CD4-positive, alpha-beta T cell treated with Interleukin-6 at 100 ng/mL for 8 hours (primary cell): ENCODE data around the gene TLE6.
"Not testable (repeated sequence)": the region's sequence is repeated elsewhere in the genome, so short reads cannot be mapped to it uniquely, and the experiment has no call there.

Experiments used
- DNase-seq: peaks from one replicate; pipeline ENCODE4 v3.0.0-alpha.2; 2020; ENCODE audit warnings: mixed read lengths, low spot score

TLE6 gene

DNA sequence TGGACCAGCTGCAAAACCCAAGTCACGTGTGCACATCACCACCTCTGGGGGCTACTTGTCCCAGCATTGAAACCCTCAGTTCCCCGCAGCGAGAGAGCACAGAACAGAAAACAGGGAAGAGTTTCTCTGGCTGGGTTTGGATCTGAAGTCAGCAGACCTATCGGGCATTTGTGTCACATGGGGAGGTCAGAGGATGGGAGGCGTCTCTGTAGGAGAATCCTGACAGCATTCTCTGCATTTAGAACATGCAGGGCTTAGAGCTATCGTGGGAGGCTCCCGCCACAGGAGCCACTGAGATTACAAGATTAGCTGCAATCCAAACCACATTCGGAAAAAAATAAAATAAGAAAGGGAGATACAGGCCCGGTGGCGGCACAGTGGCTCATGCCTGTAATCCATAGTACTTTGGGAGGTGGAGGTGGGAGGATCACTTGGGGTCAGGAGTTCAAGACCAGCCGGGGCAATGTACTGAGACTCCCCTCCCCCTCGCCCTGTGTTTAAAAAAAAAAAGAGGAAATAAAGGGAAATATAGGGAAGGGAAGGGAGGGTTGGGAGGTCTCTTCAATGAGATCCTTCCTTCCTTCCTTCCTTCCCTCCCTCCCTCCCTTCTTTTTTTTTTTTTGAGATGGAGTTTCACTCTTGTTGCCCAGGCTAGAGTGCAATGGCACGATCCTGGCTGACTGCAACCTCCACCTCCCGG is 2.9 kb upstream of the TLE6 start:
- DNase-seq = no peak

DNA sequence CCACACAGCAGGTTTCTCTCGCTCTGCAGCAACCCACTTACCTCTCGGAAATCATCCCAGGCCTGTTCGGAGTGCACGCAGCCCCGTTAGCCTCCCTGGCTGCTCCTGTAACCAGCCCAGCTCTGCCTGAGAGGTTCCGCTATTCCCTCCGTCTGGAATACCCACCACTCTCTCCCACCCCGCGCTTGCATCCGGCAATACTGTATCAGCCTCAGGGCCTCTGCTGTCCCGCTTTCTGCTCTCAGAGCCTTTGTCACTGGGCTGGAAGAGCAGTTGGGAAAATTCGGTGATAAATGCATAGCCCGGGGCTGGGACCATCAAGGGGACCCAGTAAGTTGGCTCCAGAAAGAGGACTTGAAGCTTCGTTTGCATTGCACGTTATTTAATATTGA is 759 bp upstream of the TLE6 start:
- no peak for DNase-seq

DNA sequence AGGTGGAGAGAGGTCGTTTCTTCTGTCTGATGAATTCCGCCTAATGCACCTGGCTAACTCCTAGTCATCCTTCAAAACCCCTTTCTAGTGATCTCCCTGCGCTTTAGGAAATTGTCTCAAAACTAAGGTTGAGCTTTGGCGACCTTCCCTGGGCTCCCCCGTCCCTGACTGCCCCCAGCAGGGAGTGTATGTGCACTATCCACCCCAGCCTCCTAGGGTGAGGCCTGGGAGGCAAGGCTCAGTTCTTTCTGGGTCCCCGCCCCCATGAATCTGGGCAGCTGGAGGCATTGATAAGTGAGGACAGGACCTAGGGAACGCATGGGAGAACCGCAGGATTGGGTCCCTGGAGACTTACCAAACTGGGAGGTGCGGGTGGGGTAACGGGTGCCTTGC is 378 bp downstream of the TLE6 start:
- DNase-seq = no peak

DNA sequence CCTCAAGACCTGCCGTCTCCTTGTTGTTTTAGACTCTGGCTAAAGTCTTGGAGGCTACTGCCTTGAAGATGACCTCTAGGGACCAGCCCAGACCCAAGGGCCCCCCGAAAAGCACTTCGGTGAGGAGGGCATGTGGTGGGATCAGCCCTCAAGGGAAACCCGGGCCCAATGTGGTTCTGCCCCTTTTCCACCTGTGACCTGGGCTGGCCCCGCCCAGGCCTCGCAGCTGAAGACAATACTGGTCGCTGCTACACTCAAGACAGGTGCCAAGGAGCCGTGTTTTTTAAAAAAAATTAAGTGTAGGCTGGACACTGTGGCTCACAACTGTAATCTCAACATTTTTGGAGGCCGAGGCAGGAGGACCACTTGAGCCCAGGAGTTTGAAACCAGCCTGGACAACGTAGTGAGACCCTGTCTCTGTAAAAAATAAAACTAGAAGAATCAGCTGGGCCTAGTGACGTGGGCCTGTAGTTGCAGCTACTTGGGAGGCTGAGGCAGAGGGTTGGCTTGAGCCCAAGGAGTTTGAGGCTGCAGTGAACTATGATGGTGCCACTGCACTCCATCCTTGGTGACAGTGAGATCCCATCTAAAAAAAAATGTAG is 903 bp downstream of the TLE6 start:
- no peak for DNase-seq

DNA sequence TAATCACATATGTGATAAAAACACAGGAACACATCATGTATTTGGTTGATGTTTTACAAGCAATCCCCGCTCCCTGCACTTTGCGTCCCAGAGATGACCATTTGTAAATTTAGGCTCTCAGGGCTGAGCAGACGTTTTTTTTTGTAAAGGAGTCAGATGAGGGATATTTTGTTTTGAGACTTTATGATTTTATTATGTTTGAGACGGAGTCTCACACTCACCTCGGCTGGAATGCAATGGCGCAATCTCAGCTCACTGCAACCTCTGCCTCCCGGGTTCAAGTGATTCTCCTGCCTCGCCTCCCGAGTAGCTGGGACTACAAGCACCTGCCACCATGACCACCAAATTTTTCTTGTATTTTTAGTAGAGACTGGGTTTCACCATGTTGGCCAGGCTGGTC is 1.4 kb downstream of the TLE6 start:
- DNase-seq = no peak

DNA sequence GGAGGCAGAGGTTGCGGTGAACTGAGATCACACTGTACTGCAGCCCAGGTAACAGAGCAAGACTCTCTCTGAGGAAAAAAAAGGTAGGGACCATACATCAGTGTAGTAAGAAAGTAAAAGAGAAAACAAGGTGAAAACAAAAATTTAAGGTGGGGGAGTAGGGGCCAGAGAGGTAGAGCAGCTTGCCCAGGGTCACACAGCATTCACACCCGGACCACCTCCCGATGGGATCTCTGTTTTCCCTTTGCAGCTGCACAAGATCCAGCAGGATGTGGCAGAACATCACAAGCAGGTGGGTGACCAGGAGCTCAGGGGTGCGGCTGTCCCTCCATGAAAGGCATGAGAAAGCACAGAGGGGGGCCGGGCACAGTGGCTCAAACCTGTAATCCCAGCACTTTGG is 4.5 kb downstream of the TLE6 start:
- DNase-seq = no peak

DNA sequence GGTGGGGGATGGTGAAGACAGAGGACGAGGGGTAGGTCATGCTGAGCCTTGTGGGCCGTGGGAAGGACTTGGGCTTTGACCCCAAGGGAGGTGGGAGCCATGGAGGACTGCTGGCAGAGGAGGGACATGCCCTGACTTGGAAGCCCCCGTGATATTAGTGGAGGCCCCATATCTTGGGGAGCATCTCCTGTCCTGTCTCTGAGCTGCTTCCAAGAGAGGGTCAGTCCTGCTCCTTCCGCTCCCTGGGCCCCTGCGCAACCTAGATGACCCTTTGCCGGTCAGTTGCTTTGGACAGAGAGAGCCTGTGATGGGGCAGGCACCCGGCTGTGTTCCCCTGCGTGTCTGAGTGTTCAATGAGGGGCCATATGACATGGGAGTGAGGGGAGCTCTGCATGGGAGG is 5.2 kb downstream of the TLE6 start:
- DNase-seq = no peak

DNA sequence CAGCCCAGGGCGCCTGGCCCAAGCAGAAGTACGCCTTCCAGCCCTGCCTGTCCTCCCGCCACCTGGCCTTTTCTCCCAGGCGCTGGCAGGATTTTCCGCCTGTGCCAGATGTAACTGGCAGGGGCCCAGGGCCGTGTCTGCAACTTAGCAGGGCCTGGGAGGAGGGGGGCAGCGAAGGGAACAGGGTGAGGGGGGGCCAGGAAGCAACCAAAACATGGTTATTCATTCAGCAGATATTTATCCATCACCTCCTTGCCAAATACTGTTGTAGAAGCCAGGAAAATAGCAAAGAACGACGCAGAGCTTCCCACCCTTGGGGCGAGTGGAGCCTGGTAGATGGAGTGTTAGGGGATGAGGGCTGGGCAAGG is 5.6 kb downstream of the TLE6 start:
- no peak for DNase-seq

DNA sequence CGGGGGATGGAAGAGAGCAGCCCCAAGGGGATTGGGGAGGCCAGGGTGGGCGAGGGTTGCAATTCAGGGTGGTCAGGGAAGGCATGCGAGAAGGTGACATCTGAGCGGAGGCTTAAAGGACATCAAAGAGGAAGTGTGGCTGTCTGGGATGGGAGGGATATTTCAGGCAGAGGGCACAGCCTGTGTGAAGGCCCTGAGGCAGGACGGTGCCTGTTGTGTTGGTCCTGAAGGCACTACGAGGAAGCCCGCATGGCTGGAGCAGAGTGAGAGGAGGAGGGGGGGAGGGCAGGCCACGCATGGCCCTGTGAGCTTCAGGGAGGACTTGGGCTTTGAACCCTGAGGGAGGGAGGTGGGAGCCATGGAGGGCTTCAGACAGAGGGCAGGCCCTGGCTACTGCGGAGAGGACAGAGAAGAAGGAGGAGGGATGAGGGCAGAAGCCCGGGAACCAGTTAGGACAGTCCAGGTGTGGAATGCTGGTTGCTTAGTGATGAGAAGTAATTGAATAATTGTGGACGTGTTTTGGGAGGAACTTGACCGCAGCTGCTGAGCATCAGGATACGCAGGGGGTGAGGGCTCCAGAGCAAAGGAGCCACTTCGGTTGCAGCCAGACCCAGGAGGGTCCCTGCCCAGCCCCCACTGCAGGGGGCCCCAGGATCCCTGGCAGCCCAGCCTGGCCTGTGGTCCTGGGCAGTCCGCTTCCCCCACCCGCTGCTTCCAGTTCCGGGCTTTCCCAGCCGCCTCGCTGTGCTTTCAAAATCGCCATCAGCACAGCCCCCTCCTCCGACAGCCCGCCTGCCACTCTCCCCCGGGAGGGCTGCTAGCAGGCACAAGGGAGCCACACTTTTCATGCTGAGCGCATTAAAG is 6.2 kb downstream of the TLE6 start:
- no peak for DNase-seq

DNA sequence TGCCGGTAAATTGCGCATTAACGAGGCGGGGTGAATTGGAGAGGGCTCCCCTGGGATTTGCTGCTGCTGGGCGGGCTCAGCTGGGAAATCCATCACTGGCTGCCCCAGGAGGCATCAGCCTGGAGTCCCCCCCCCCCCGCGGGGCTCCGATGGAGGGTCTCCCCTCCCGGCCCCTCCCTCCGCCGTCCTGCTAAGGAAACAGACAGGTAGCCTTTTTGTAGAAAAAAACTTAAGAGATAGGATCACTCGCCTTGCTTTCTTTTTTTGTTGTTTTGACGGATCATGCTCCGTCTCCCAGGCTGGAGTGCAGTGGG is 6.8 kb downstream of the TLE6 start:
- no peak for DNase-seq

DNA sequence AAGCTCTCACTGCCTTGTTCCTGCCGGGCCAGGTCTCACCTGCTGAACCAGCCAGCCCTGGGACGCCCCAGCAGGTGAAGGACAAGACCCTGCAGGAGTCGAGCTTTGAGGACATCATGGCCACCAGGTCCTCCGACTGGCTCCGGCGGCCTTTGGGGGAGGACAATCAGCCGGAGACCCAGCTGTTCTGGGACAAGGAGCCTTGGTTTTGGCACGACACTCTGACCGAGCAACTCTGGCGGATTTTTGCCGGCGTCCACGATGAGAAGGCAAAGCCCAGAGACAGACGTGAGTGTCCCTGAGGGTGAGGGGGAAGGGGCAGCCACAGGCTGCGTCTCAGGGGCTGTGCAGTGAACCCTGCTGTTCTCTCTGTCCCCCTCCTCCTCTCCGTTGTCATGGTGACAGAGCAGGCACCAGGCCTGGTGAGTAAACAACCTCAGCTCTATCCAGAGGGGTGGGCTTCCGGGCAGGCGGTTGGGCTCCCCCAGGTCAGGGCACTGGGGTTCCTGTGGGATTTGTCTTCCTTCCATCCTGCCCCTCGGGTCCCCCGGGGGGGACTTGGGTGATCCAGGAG is 9.7 kb downstream of the TLE6 start:
- no peak for DNase-seq

DNA sequence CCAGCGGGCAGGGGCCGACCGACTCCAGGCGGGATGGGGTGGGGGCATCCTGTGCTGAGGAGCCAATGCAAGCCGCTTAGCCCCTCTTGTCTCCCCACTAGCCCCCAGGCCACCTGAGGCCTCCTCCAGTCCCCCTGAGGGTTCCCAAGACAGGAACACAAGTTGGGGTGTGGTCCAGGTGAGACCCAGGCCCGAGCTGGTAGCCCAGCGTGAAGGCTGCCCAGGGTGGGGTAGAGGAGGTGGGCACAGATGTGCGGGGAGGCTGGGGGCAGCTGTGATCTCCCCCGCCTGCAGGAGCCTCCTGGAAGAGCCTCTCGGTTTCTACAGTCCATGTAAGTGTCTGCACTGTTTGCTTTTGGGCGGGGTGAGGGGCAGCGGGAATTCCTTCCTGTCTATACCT is 10.4 kb downstream of the TLE6 start:
- DNase-seq = no peak

DNA sequence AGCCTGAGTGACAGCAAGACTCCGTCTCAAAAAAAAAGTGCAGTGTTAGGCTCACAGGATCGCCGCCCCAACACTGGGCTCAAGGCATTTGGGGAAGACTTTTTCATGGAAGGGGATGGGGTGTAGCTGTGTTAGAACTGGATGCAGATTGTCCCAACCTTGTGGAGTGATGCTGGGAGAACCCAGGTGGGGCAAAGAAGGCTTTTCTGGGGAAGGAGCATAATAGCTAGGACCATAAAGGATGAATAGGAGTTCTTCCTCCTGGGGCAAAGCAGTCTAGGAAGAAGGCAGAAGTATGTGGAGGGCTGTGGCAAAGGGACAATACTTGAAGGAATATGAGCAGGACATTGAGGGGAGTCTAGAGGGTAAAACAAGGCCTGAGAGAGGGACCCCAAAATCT is 11.2 kb downstream of the TLE6 start:
- DNase-seq = no peak

DNA sequence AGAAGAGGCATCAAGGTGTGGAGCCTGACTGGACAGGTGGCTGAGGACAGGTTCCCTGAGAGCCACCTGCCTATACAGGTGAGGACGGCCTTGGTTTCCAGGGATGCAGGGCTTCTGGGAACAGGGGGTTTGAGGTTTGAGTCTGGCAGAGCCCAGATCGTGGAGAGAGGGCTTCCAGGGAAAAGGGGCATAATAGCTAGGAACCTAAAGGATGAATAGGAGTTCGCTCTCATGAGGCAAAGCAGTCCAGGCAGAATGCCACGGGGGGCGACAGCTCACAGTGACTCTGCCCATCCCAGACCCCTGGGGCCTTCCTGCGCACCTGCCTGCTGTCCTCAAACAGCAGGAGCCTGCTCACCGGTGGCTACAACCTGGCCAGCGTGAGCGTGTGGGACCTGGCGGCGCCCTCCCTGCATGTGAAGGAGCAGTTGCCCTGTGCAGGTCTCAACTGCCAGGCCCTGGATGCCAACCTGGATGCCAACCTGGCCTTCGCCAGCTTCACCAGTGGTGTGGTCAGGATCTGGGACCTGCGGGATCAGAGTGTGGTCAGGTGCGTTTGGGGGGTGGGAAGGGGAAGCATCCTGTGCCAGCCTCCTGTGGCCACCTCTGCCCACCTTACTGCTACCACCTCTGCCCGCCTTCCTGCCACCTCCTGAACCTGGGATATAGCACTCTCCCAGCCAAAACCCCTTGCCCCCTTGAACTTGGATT is 12.0 kb downstream of the TLE6 start:
- no peak for DNase-seq

DNA sequence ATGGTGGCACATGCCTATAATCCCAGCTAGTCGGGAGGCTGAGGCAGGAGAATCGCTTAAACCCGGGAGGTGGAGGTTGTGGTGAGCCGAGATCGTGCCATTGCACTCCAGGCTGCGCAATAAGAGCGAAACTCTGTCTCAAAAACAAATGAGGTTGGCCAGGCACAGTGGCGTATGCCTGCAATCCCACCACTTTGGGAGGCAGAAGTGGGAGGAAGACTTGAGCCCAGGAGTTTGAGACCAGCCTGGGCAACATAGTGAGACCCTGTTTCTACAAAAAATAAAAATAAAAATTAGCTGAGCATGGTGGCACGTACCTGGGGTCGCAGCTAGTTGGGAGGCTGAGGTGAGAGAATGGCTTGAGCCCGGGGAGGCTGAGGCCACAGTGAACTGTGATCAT is 15.0 kb downstream of the TLE6 start:
- DNase-seq = not testable (repeated sequence)

DNA sequence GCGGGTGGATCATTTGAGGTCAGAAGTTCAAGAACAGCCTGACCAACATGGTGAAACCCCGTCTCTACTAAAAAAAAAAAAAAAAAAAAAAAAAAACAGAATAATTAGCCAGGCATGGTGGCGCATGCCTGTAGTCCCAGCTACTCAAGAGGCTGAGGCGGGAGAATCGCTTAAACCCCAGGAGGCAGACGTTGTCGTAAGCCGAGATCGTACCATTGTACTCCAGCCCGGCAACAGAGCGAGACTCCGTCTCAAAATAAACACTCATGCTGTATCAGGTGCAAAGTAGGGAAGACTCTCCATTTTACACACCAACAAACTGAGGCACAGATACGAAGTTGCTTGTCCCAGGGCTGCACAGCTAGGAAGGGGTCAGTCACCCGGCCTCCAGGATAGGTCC is 15.6 kb downstream of the TLE6 start:
- no peak for DNase-seq

DNA sequence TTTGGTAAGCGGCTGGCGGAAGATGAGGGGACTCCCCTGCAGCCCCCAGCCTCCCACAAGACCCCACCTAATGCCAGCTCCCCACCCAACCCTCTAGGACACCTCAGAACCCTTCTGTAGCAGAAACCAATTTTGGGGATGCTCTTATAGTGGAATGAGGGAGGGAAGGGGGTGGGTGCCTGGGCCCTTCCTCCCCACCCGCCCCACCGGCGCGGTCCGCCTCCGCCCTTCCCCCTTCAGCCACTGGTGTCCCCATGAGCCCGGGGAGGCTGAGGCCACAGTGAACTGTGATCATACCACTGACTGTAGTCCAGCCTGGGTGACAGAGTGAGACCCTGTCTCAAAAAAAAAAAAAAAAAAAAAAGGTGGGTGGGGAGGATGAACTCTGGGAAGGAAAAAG is 16.2 kb downstream of the TLE6 start:
- no peak for DNase-seq

DNA sequence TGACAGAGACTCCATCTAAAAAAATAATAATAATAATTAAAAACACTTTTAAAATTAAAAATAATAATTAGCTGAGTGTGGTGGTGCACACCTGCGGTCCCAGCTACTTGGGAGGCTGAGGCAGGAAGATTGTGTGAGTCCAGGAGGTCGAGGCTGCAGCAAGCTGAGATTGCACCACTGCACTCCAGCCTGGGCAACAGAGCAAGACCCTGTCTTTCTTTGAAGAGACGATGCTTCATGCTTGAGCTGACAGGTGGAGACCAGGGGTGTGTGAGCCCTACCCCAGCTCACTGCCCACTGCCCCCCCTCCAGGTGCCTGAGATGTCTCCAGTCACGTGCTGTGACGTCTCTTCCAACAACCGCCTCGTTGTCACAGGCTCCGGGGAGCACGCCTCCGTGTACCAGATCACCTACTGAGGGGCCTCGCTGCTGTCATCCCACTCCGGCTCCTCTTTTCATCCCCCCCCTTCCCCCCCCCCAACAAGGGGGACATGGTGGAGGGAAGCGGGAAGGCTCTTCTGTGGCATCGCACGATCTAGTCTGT is 17.3 kb downstream of the TLE6 start:
- no peak for DNase-seq

DNA sequence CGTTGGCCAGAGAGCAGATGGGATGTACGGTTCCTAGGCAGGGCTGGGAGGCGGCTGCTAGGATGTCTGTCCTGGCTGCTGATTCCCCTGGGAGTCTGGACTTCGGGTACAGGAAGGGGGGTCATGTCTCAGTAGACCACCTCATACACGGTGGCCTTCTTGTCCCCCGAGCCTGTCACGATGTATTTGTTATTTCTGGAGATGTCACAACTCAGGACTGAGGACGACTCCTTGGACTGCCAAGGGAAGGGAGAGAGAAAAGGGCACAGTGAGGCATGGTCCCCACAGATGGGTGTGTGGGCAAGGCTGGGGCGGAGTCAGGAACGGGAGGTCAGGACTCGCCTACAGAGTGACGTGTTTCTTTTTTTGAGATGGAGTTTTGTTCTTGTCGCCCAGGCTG is 20.4 kb downstream of the TLE6 start:
- DNase-seq = no peak

DNA sequence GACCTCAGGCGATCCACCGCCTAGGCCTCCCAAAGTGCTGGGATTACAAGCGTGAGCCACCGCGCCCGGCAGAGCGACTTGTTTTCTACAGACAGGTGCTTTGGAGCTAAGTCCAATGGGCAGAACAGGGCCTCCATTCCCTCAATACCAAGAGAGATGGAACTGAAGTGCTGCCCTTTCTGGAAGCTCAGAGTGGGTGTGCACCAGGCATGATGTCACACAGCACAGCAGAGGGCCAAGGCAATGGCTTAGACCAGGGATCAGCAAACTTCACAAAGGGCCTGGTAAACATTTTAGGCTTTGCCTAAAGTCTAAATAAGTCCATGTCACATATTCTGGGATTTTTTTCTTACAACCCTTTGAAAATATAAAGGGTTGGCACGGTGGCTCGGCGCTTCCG is 21.3 kb downstream of the TLE6 start:
- DNase-seq = no peak

DNA sequence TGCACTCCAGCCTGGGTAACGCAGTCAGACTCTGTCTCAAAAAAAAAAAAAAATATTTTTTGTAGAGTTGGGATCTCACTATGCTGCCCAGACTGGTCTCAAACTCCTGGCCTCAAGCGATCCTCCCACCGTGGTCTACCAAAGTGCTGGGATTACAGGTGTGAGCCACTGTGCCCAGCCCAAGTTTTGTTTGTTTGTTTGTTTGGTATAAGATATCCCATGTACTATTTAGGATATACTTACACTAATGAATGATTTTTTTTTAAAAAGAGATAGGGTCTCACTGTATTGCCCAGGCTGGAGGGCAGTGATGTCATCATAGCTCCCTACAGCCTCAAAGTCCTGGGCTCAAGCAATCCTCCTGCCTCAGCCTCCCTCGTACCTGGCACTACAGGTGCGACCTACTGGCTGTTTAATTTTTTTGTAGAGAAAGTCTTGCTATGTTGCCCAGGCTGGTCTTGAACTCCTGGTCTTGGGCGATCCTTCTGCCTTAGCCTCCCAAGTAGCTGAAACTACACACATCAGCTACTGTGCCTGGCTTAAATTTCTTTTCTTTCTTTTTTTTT is 24.0 kb downstream of the TLE6 start:
- no peak for DNase-seq

DNA sequence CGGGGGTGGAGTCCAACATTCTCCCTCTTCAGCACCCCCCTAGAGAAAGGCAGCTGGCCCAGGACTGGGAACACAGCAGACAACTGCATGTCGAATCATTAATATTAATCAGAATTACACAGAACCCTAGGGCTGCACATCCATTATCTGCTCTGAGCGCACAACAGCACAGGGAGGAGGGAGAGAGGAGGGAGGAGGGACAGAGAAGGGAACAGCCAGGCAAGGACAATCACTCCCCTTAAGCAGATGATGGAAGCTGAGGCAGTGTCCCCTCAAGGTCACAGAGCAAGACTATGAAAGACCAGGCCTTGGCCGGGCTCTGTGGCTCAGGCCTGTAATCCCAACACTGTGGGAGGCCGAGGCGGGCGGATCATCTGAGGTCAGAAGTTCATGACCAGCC is 25.7 kb downstream of the TLE6 start:
- no peak for DNase-seq
